Measurements from ENCODE around the gene TICAM1.

- no peak for TF ChIP-seq CTCF (IDR thresholded peaks at IDR 0.05)
- TF ChIP-seq POLR2AphosphoS5 (IDR thresholded peaks at IDR 0.05; ENCODE audit: low read depth, low read length) = no peak
- TF ChIP-seq SIN3A (IDR thresholded peaks at IDR 0.05; ENCODE audit: borderline replicate concordance, insufficient read depth, low read depth, low read length) = no peak
- no peak for TF ChIP-seq TCF7L2 (IDR thresholded peaks at IDR 0.05; ENCODE audit: low read depth, low read length)
- TF ChIP-seq REST (IDR thresholded peaks at IDR 0.05; ENCODE audit: insufficient read depth in 1 of 2, low read depth in 2 of 2, low read length in 1 of 2) = no peak
Measured at GRCh38 chr19:4800591-4801081, 30.9 kb downstream of the TICAM1 start.

All from Panc1 (cell line).